Lower leg skin (tissue), 4 donors: ENCODE results near the gene FCMR. TPM values are rescaled to one million over a fixed set of nuclear protein-coding genes. Genes with fewer than 3 reads are reported as not detected.
A peak's percentile ranks its signal among the peaks of the same experiment; 100 is the strongest.

Source experiments
- DNase-seq, 2 donors: peaks; one replicate each; pipeline ENCODE4 v3.0.0-alpha.2; 2019; ENCODE audit warnings: low spot score in 2 of 2
- H3K4me3 ChIP-seq: fragments of 200-600 bp; sonication (generic); 2 replicates; pipeline ENCODE4 v1.5.1; 2017; ENCODE audit warnings: mild to moderate bottlenecking, low read depth; ENCODE audit not compliant: poor library complexity, severe bottlenecking
- CTCF ChIP-seq, 3 donors: fragments of 450-650 bp; IDR thresholded peaks; one replicate each; pipeline ENCODE4 v1.5.1; 2016; ENCODE audit warnings: antibody characterized with exemption in 3 of 3, mild to moderate bottlenecking in 3 of 3, moderate library complexity in 2 of 3
- POLR2A ChIP-seq, 2 donors: fragments of 450-650 bp; IDR thresholded peaks; one replicate each; pipeline ENCODE4 v1.6.1; 2016 to 2017; ENCODE audit warnings: antibody characterized with exemption in 2 of 2, mild to moderate bottlenecking in 1 of 2, moderate library complexity in 1 of 2
- WGBS, 2 donors: methylation state at CpG; one replicate each; pipeline ENCODE4 v1.1.5; 2018; 5-methylcytosine and 5-hydroxymethylcytosine counted together
- intact Hi-C: fragments of 100-400 bp; cut with DNase I; formaldehyde crosslinking; loops from one replicate; pipeline ENCODE4 v1.15.0; 2023; ENCODE audit warnings: low total_unique reads
- total RNA-seq, 4 donors: library from RNA; depleted of rRNA; stranded (reverse); fragments of >200 nt; gene quantifications; one replicate each; pipeline ENCODE4 v1.1.0, GENCODE V29; 2016

Gene FCMR
- total RNA-seq, 4 donors from 2014 or later, result 0.34 to 1.4 (median 1.3) TPM; not detected in 1

GRCh38 chr1:206898089-206898914 is 23.4 kb downstream of the FCMR start:
- peak in 1 of 2 donors; percentile 42 for DNase-seq
- intact Hi-C loops, result no loop called here
- H3K4me3 ChIP-seq, result no peak overlapping the region
- WGBS, 2 donors, result 69 to 81% methylated on average over 11 of the region's 11 CpGs
- no peak for TF ChIP-seq CTCF (IDR thresholded peaks at IDR 0.05)
- no peak for TF ChIP-seq POLR2A (IDR thresholded peaks at IDR 0.05)

- intact Hi-C loops, result no loop called here
- no peak for TF ChIP-seq CTCF (IDR thresholded peaks at IDR 0.05)
- no peak for TF ChIP-seq POLR2A (IDR thresholded peaks at IDR 0.05)
- no peak within 1 kb of the TSS for H3K4me3 ChIP-seq
- 90% methylated on average over 4 of the region's 4 CpGs for WGBS, 2 donors
- no peak for DNase-seq
Measured at GRCh38 chr1:206897175-206897574, 24.6 kb downstream of the FCMR start, which contains the start of gene IL24. Gene IL24, plus strand, starts transcription at chr1:206897443. Its CDS starts 390 bp downstream, at chr1:206897833.

DNA sequence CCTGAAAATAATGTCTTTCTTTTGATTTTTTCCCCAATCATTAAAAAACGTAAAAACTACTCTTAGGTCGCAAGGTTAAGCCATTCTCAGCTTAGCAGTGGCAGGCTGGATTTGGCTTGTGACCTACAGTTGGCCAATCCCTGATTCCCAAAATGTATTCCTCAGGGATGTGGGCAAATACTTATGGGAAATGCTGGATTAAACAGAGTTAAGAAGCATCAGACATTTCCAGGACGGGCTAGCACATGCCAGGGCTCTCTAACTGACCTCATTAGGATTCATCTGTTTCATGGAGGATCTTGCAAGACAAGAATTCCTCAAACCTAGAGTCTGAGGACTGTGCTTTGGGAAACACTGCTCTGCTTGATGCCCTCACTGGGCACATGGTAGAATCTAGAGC is 25.5 kb downstream of the FCMR start:
- TF ChIP-seq POLR2A (IDR thresholded peaks at IDR 0.05) (no peak), CTCF (IDR thresholded peaks at IDR 0.05) (no peak)
- no peak overlapping the region for H3K4me3 ChIP-seq
- intact Hi-C loops, result no loop called here
- DNase-seq, result no peak
- WGBS, 2 donors, result 41 to 55% methylated on average over 3 of the region's 3 CpGs

DNA sequence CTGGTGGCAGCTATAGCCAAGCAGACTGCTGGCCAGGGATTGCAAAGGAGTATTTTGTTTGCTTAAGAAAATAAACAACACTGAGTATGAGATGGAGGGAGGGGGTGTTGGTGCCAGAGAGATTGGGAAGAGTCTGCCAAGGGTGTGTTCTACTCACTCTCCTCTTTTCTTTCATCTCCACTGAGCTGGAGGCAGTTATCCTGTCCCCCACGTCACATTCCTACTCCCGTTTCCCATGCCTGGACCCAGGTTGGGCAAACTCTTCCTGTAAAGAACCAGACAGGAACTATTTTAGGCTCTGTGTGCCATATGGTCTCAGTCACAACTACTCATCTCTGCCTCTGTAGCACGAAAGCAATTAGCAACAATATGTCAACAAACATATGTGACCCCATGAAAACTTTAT is 25.9 kb downstream of the FCMR start:
- intact Hi-C loops, result no loop called here

DNA sequence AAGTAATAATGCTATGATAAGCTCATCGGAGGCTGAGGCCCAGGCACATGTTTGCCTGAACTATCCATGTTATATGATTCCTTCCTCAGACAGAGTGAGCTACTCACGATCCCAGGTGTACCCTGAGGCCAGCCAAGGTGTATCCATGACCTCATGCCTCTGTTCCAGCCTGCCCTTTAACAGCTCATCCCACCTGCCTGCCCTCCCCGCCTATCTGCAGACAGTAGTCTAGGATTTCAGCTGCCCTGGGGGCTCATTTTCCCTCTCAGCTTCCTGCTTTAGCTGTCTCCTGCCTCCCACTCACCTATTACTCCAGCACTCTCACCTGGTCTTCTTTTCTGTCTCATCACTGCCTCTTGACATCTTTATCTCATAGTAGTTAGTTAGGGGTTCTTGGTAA is 26.4 kb downstream of the FCMR start:
- no peak overlapping the region for H3K4me3 ChIP-seq
- no peak for DNase-seq
- 53 to 61% methylated on average over 3 of the region's 3 CpGs for WGBS, 2 donors
- TF ChIP-seq CTCF (IDR thresholded peaks at IDR 0.05), result no peak
- no peak for TF ChIP-seq POLR2A (IDR thresholded peaks at IDR 0.05)
- intact Hi-C loops, result no loop called here

More for the DNA sequence above, 25.9 kb downstream of the FCMR start:
- DNase-seq, result no peak
- no peak overlapping the region for H3K4me3 ChIP-seq
- TF ChIP-seq CTCF (IDR thresholded peaks at IDR 0.05), result no peak
- no peak for TF ChIP-seq POLR2A (IDR thresholded peaks at IDR 0.05)
- 24 to 28% methylated on average over 3 of the region's 3 CpGs for WGBS, 2 donors
